ENCODE data around the gene DTWD1.

DNA sequence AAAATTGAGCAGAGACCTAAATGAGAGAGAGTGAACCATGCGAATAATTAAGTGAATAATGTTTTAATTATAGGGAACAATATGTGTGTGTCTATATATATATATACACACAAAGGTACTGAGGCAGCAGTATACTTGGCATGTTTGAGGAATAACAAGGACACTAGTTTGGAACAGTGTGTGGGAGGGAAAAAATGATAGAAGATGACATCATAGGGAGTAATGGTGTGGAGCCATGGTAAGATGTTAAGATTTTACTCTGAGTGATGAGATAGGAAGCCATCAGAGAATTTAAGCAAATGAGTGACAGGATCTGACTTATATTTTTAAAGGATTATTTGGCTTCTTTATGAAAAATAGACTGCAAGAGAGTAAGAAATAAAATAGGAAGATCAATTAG, 29.1 kb downstream of the DTWD1 start:
- TF ChIP-seq, protein P1, sequence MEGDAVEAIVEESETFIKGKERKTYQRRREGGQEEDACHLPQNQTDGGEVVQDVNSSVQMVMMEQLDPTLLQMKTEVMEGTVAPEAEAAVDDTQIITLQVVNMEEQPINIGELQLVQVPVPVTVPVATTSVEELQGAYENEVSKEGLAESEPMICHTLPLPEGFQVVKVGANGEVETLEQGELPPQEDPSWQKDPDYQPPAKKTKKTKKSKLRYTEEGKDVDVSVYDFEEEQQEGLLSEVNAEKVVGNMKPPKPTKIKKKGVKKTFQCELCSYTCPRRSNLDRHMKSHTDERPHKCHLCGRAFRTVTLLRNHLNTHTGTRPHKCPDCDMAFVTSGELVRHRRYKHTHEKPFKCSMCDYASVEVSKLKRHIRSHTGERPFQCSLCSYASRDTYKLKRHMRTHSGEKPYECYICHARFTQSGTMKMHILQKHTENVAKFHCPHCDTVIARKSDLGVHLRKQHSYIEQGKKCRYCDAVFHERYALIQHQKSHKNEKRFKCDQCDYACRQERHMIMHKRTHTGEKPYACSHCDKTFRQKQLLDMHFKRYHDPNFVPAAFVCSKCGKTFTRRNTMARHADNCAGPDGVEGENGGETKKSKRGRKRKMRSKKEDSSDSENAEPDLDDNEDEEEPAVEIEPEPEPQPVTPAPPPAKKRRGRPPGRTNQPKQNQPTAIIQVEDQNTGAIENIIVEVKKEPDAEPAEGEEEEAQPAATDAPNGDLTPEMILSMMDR (IDR thresholded peaks at IDR 0.05) = no peak
- TF ChIP-seq POLR2A (IDR thresholded peaks at IDR 0.05) = no peak
